Measurements from ENCODE around the gene KMT5C. TPM values are rescaled to one million over a fixed set of nuclear protein-coding genes. Genes with fewer than 3 reads are reported as not detected.

Gene KMT5C
- polyA plus RNA-seq, 3 donors: 0.89 to 26.9 (median 1.5) TPM

DNA sequence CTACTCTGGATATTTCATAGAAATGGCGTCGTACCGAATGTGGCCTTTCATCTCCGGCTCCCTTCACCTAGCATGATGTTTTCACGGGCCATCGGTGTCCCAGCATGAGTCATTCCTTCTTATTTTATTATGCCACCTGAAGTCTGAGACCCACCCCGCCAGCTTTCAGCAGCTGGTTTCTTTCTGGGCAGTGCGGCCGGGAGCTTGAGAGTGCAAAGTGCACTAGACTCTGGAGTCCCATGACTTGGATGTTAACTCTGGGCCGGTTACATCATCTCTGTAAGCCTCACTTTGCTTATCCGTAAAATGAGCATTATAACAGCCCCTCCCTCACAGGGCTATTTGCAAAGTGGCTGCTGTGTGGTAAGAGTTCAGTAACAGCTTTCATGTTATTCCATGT is 5.8 kb upstream of the KMT5C start:
- no peak for DNase-seq

DNA sequence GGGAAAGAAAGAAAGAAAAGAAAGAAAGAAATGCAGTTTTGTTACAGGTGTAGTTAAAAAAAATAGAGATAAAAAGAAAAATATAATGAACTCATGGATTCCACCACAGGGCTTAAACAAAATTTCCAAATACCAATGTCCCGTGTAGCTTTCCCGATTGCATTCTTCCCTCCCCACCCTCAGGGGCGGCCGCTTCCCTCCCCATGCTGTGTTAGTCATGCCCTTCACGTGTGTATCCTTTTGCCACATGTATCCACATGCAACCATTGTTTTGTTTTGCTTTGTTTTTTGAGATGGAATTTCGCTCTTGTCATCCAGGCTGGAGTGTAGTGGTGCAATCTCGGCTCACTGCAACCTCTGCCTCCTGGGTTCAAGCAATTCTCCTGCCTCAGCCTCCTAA is 3.6 kb upstream of the KMT5C start:
- TF ChIP-seq, protein P1, sequence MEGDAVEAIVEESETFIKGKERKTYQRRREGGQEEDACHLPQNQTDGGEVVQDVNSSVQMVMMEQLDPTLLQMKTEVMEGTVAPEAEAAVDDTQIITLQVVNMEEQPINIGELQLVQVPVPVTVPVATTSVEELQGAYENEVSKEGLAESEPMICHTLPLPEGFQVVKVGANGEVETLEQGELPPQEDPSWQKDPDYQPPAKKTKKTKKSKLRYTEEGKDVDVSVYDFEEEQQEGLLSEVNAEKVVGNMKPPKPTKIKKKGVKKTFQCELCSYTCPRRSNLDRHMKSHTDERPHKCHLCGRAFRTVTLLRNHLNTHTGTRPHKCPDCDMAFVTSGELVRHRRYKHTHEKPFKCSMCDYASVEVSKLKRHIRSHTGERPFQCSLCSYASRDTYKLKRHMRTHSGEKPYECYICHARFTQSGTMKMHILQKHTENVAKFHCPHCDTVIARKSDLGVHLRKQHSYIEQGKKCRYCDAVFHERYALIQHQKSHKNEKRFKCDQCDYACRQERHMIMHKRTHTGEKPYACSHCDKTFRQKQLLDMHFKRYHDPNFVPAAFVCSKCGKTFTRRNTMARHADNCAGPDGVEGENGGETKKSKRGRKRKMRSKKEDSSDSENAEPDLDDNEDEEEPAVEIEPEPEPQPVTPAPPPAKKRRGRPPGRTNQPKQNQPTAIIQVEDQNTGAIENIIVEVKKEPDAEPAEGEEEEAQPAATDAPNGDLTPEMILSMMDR (IDR thresholded peaks at IDR 0.05): no peak
- H3K27me3 ChIP-seq (ENCODE audit: control insufficient read depth in 2 of 2, insufficient read depth in 2 of 2, low read length in 2 of 2): no peaks in the 10 kb centered on the region
- Mint-ChIP-seq H3K27me3 (ENCODE audit: low read depth in 3 of 3) (peaks cover 0 to 5% (median 2%) of the 10 kb centered on the region in 3 donors), H3K27ac (no peak overlapping the region), H3K4me3 (no peak overlapping the region), H3K9me3 (peaks cover 0 to 4% (median 0%) of the 10 kb centered on the region in 7 donors), H3K36me3 (no peaks in the 10 kb centered on the region), H3K4me1 (peaks cover 44% of the 10 kb centered on the region)
- WGBS (ENCODE audit: insufficient coverage): no CpG with 5 or more reads among the region's 7 CpGs
- H3K9ac ChIP-seq (ENCODE audit: insufficient read depth, low read length, poor library complexity, severe bottlenecking): no peak overlapping the region
- no peak overlapping the region for H3K4me2 ChIP-seq (replicated peaks; ENCODE audit: extremely low read depth, low read length, poor library complexity, severe bottlenecking)
- H4K20me1 ChIP-seq (ENCODE audit: insufficient read depth, low read length): no peaks in the 10 kb centered on the region
- DNase-seq: no peak
- no peak overlapping the region for H3K27ac ChIP-seq (ENCODE audit: low read depth in 1 of 2, low read length in 2 of 2)
- H3K36me3 ChIP-seq (replicated peaks in 1 of 2; ENCODE audit: control insufficient read depth in 1 of 2, insufficient read depth in 2 of 2, low read length in 2 of 2): no peaks in the 10 kb centered on the region
- no peak overlapping the region for H3K4me3 ChIP-seq (replicated peaks in 1 of 3; ENCODE audit: low read depth in 2 of 3, low read length in 3 of 3)
- peaks cover 12% of the 10 kb centered on the region for H3K79me2 ChIP-seq (ENCODE audit: insufficient read depth, low read length)
- H2AFZ ChIP-seq (ENCODE audit: insufficient read depth, low read depth, low read length, poor library complexity, severe bottlenecking): no peak overlapping the region
- no peaks in the 10 kb centered on the region for H3K9me3 ChIP-seq (replicated peaks in 1 of 2; ENCODE audit: control insufficient read depth in 1 of 2, insufficient read depth in 1 of 2, low read length in 2 of 2)
- intact Hi-C loops (cut with micrococcal nuclease): loop anchor here (5.0 kb wide), 1 partner anchor 34 kb away; no protein-coding TSS in a partner anchor
- peaks cover 42 to 47% of the 10 kb centered on the region in 2 donors for H3K4me1 ChIP-seq (ENCODE audit: control insufficient read depth in 1 of 2, insufficient read depth in 2 of 2, low read length in 2 of 2)

More for the DNA sequence above, 5.8 kb upstream of the KMT5C start:
- Histone ChIP-seq H3K79me2 (ENCODE audit: insufficient read depth, low read length) (no peaks in the 10 kb centered on the region), H3K4me2 (replicated peaks; ENCODE audit: extremely low read depth, low read length, poor library complexity, severe bottlenecking) (no peak overlapping the region), H3K27ac (ENCODE audit: low read depth in 1 of 2, low read length in 2 of 2) (no peak overlapping the region), H3K9ac (ENCODE audit: insufficient read depth, low read length, poor library complexity, severe bottlenecking) (no peak overlapping the region), H4K20me1 (ENCODE audit: insufficient read depth, low read length) (no peaks in the 10 kb centered on the region), H3K27me3 (ENCODE audit: control insufficient read depth in 2 of 2, insufficient read depth in 2 of 2, low read length in 2 of 2) (no peaks in the 10 kb centered on the region), H3K4me1 (ENCODE audit: control insufficient read depth in 1 of 2, insufficient read depth in 2 of 2, low read length in 2 of 2) (peaks cover 42 to 54% of the 10 kb centered on the region in 2 donors), H2AFZ (ENCODE audit: insufficient read depth, low read depth, low read length, poor library complexity, severe bottlenecking) (no peak overlapping the region), H3K9me3 (replicated peaks in 1 of 2; ENCODE audit: control insufficient read depth in 1 of 2, insufficient read depth in 1 of 2, low read length in 2 of 2) (no peaks in the 10 kb centered on the region), H3K4me3 (replicated peaks in 1 of 3; ENCODE audit: low read depth in 2 of 3, low read length in 3 of 3) (no peak overlapping the region), H3K36me3 (replicated peaks in 1 of 2; ENCODE audit: control insufficient read depth in 1 of 2, insufficient read depth in 2 of 2, low read length in 2 of 2) (no peaks in the 10 kb centered on the region)
- H3K36me3 Mint-ChIP-seq: no peaks in the 10 kb centered on the region
- H3K9me3 Mint-ChIP-seq: peaks cover 0 to 6% (median 0%) of the 10 kb centered on the region in 7 donors
- WGBS (ENCODE audit: insufficient coverage): 88% methylated on average over 7 of the region's 11 CpGs
- H3K4me3 Mint-ChIP-seq: no peak overlapping the region
- TF ChIP-seq, protein P1 (IDR thresholded peaks at IDR 0.05): no peak
- peaks cover 1 to 3% (median 2%) of the 10 kb centered on the region in 3 donors for H3K27me3 Mint-ChIP-seq (ENCODE audit: low read depth in 3 of 3)
- intact Hi-C loops (cut with micrococcal nuclease): no loop called here
- no peak overlapping the region for H3K27ac Mint-ChIP-seq
- H3K4me1 Mint-ChIP-seq: peaks cover 49% of the 10 kb centered on the region
